Suprapubic skin (tissue), 4 donors: Measurements from ENCODE around the gene WDTC1. TPM values are rescaled to one million over a fixed set of nuclear protein-coding genes. Genes with fewer than 3 reads are reported as not detected.

Experiments used
- DNase-seq, 2 donors: peaks; one replicate each; pipeline ENCODE4 v3.0.0-alpha.2; 2019; ENCODE audit warnings: low spot score in 2 of 2
- H3K27ac ChIP-seq: fragments of 200-600 bp; sonication (generic); one replicate; pipeline ENCODE4 v1.5.1; 2019
- H3K27me3 ChIP-seq: fragments of 200-600 bp; sonication (generic); one replicate; pipeline ENCODE4 v1.5.1; 2019
- H3K36me3 ChIP-seq: fragments of 200-600 bp; sonication (generic); one replicate; pipeline ENCODE4 v1.5.1; 2019
- H3K4me1 ChIP-seq: fragments of 200-600 bp; sonication (generic); one replicate; pipeline ENCODE4 v1.5.1; 2019
- H3K4me3 ChIP-seq: fragments of 200-600 bp; sonication (generic); one replicate; pipeline ENCODE4 v1.5.1; 2019; ENCODE audit warnings: mild to moderate bottlenecking
- H3K9me3 ChIP-seq: fragments of 200-600 bp; sonication (generic); one replicate; pipeline ENCODE4 v1.5.1; 2019
- EP300 ChIP-seq: sonication (generic); formaldehyde crosslinking; IDR thresholded peaks from one replicate; pipeline ENCODE4 v1.6.1; 2017; ENCODE audit warnings: antibody characterized with exemption
- POLR2A ChIP-seq, 2 donors: fragments of 450-650 bp; IDR thresholded peaks; one replicate each; pipeline ENCODE4 v1.6.1; 2017; ENCODE audit warnings: antibody characterized with exemption in 2 of 2, mild to moderate bottlenecking in 2 of 2, moderate library complexity in 2 of 2
- POLR2AphosphoS5 ChIP-seq, 3 donors: sonication (generic); formaldehyde crosslinking; IDR thresholded peaks; one replicate each; pipeline ENCODE4 v1.6.1; 2017; ENCODE audit warnings: antibody characterized with exemption in 3 of 3
- WGBS: methylation state at CpG from one replicate; pipeline ENCODE4 v1.1.5; 2018; 5-methylcytosine and 5-hydroxymethylcytosine counted together
- total RNA-seq, 4 donors: library from RNA; depleted of rRNA; stranded (reverse); fragments of >200 nt; gene quantifications; one replicate each; pipeline ENCODE4 v1.1.0, GENCODE V29; 2016
- TF ChIP-seq, protein P1 (sequence below), 2 donors: fragments of 200-600 bp in 1 of 2; fragments of 450-650 bp in 1 of 2; sonication (generic) in 1 of 2; IDR thresholded peaks; one replicate each; pipeline ENCODE4 v1.5.1; 2016 to 2019; ENCODE audit warnings: antibody characterized with exemption in 2 of 2, mild to moderate bottlenecking in 1 of 2, moderate library complexity in 1 of 2

WDTC1 gene
- total RNA-seq, 4 donors from 2014 or later, result 59.6 to 69.7 (median 64.5) TPM

DNA sequence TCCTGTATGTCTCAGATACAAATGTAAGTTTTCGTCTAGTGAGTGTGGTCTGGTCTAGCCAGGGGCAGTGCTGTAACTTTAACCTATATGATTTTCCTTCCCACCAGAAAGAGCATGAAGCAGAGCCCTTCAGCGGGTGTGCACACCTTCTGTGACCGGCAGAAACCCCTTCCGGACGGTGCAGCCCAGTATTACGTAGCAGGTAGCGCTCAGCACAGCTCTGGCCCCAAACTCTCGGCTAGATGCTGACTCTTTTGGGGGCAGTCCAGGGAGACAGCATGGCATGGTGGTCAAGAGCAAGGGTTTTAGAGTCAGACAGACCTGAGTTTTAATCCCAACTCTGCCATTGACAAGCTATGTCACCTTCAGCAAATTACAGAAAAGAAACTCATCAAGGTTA is 59.5 kb downstream of the WDTC1 start:
- WGBS, result 92% methylated on average over 8 of the region's 8 CpGs
- H3K27ac ChIP-seq, result no peak overlapping the region
- TF ChIP-seq POLR2AphosphoS5 (IDR thresholded peaks at IDR 0.05) (no peak), POLR2A (IDR thresholded peaks at IDR 0.05) (no peak), EP300 (no peak)
- TF ChIP-seq, protein P1, sequence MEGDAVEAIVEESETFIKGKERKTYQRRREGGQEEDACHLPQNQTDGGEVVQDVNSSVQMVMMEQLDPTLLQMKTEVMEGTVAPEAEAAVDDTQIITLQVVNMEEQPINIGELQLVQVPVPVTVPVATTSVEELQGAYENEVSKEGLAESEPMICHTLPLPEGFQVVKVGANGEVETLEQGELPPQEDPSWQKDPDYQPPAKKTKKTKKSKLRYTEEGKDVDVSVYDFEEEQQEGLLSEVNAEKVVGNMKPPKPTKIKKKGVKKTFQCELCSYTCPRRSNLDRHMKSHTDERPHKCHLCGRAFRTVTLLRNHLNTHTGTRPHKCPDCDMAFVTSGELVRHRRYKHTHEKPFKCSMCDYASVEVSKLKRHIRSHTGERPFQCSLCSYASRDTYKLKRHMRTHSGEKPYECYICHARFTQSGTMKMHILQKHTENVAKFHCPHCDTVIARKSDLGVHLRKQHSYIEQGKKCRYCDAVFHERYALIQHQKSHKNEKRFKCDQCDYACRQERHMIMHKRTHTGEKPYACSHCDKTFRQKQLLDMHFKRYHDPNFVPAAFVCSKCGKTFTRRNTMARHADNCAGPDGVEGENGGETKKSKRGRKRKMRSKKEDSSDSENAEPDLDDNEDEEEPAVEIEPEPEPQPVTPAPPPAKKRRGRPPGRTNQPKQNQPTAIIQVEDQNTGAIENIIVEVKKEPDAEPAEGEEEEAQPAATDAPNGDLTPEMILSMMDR (IDR thresholded peaks at IDR 0.05), result no peak
- peaks cover 86% of the 10 kb centered on the region for H3K36me3 ChIP-seq
- no peak overlapping the region for H3K4me3 ChIP-seq
- peaks cover 8% of the 10 kb centered on the region for H3K4me1 ChIP-seq
- no peaks in the 10 kb centered on the region for H3K27me3 ChIP-seq
- H3K9me3 ChIP-seq, result no peaks in the 10 kb centered on the region
- no peak for DNase-seq

DNA sequence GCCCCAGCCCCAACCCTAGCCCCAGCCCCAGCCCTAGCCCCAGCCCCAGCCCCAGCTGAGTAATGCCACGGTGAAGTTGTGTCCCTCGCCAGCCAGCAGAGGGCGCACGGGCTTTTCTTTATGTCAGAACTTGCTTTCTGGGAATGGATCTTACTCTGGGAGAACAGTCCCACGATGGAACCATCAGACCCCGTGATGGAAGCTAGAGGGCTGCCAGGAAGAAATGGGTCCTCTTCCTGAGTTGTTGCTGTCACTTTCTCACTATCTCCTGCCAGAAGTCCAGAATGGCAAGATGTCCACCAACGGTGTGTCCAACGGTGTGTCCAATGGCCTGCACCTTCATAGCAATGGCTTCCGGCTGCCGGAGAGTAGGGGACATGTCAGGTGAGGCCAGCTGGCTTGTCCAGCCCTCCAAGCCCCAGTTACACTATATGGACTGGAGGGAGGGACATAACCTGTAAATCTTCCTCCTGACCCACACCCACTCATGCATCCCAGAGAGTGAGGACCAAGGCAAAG is 62.4 kb downstream of the WDTC1 start:
- H3K4me1 ChIP-seq, result peaks cover 32% of the 10 kb centered on the region
- H3K4me3 ChIP-seq, result no peak overlapping the region
- peak; percentile 76 to 86 for DNase-seq
- WGBS, result 39% methylated on average over 10 of the region's 10 CpGs
- TF ChIP-seq EP300 (no peak), POLR2AphosphoS5 (IDR thresholded peaks at IDR 0.05) (no peak)
- TF ChIP-seq, protein P1 (IDR thresholded peaks at IDR 0.05), result peak in 1 of 2 donors; percentile 71
- H3K36me3 ChIP-seq, result peaks cover 80% of the 10 kb centered on the region
- no peaks in the 10 kb centered on the region for H3K27me3 ChIP-seq
- H3K9me3 ChIP-seq, result no peaks in the 10 kb centered on the region
- H3K27ac ChIP-seq, result no peak overlapping the region

DNA sequence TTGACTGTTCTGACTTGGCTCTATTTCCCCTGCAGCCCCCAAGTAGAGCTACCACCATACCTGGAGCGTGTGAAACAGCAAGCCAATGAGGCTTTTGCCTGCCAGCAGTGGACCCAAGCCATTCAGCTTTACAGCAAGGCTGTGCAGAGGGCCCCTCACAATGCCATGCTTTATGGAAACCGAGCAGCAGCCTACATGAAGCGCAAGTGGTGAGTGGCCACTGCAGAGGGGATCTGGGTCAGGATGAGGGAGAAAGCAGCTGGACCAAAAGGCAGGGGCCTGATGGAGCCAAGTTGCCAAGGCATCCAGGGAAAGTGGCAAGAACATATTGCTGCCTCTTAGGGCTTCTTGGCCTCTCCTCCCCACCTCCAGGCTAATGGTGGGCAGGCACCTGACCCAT is 63.5 kb downstream of the WDTC1 start:
- H3K4me3 ChIP-seq, result no peak overlapping the region
- no peak for DNase-seq
- H3K27me3 ChIP-seq, result no peaks in the 10 kb centered on the region
- no peak overlapping the region for H3K27ac ChIP-seq
- TF ChIP-seq POLR2AphosphoS5 (IDR thresholded peaks at IDR 0.05) (no peak), EP300 (no peak), POLR2A (IDR thresholded peaks at IDR 0.05) (no peak)
- TF ChIP-seq, protein P1 (IDR thresholded peaks at IDR 0.05), result no peak
- peaks cover 32% of the 10 kb centered on the region for H3K4me1 ChIP-seq
- no peaks in the 10 kb centered on the region for H3K9me3 ChIP-seq
- WGBS, result 80% methylated on average over 1 of the region's 3 CpGs
- peaks cover 79% of the 10 kb centered on the region for H3K36me3 ChIP-seq

DNA sequence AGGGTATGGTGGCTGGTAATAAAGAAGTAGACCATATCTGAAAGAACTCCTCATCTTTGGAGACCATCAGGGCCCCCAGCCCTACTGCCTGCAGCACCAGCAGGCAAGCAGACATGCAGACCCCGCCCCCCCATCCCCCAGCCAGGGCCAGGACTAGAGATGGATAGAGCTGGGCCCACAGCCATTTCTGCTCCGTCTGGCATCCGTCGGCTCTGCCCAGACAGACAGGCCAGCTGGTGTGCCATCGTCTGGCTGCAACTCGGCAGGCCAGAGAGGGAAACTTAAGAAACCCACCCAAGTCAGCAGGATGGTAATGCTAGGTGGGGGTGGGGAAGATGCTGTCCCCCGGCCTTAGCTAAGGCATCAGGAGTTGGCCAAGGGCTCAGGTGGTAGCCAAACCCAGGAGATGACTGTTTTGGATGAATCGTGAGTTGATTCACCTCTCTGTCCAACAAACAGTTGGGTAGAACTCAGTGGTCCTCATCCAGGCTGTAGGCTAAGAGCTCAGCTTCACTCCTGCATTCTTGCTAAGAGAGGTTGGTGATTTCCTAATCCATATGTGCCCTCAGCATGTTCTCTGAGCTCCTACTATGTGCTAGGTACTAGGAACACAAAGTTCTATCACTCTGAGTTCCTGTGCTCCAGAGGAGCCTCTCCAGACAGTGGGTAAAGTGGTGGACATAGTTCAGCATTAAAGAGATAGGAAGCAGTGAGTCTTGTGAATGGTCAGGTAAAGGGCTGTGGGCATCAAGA is 64.4 kb downstream of the WDTC1 start:
- H3K9me3 ChIP-seq, result no peaks in the 10 kb centered on the region
- H3K4me3 ChIP-seq, result no peak overlapping the region
- TF ChIP-seq, protein P1 (IDR thresholded peaks at IDR 0.05), result no peak
- TF ChIP-seq POLR2A (IDR thresholded peaks at IDR 0.05) (no peak), EP300 (no peak), POLR2AphosphoS5 (IDR thresholded peaks at IDR 0.05) (no peak)
- H3K4me1 ChIP-seq, result peaks cover 32% of the 10 kb centered on the region
- DNase-seq, result no peak
- peaks cover 78% of the 10 kb centered on the region for H3K36me3 ChIP-seq
- WGBS, result 48% methylated on average over 5 of the region's 8 CpGs
- H3K27ac ChIP-seq, result peak overlapping the region; percentile 76
- H3K27me3 ChIP-seq, result no peaks in the 10 kb centered on the region

DNA sequence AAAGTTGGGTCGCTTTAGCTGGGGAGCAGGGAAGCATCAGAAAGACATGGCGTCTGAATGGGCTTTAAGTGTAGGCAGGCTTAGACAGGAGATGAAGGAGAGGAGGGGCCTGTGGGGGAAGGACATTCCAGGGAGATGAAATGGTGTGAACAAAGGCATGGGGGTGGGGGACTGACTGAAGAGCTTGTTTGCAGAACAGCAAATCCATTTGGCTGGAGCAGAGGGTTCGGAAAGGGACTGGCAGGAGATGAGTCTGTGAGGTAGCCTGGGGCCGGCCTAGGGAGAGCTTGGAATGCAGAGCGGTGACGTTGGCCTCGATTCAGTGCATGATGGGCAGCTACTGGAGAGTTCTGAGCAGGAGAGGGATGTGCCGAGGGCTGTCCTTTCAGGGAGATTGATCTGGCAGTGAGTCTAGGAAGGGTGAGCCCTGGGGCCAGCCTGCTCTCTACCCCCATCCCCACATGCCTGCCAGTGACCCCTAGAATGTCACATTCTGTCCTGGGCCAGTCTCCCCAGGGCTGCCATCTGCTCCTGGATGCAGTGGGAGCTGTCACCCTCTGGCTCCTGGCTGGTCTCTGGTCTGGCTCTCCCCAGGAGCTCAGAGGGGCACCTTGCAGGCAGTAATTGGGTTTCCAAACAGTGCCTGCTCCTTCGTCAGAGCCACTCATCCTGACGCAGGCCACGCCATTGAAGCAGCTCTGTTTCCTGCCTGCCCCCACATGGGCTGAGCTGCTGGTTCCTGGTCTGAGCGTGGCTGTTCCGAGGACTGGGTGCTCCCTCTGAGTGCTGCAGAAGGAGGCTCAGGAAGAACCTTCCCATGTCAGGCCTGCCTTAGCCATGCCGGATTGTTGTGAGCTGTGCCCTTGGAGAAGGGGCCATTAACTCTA is 65.2 kb downstream of the WDTC1 start:
- TF ChIP-seq EP300 (no peak), POLR2A (IDR thresholded peaks at IDR 0.05) (no peak), POLR2AphosphoS5 (IDR thresholded peaks at IDR 0.05) (no peak)
- TF ChIP-seq, protein P1 (IDR thresholded peaks at IDR 0.05), result no peak
- DNase-seq, result peak in 1 of 2 donors; percentile 74
- Histone ChIP-seq H3K9me3 (no peaks in the 10 kb centered on the region), H3K4me1 (peaks cover 32% of the 10 kb centered on the region), H3K4me3 (no peak overlapping the region), H3K27me3 (no peaks in the 10 kb centered on the region), H3K27ac (peak overlapping the region; percentile 76), H3K36me3 (peaks cover 78% of the 10 kb centered on the region)
- WGBS, result 55% methylated on average over 10 of the region's 14 CpGs
